Activated B cell treated with CpG ODN at 0.5 μM for 24 hours (primary cell): ENCODE data around the gene C19orf67. TPM values are rescaled to one million over a fixed set of nuclear protein-coding genes. Genes with fewer than 3 reads are reported as not detected.
"Not testable (repeated sequence)": the region's sequence is repeated elsewhere in the genome, so short reads cannot be mapped to it uniquely, and the experiment has no call there.

Source experiments
- ATAC-seq: fragments of 200-7000 bp; cut with Tn5 transposase; one replicate; pipeline ENCODE4 v1.10.0; 2021; ENCODE audit warnings: low read depth, mild to moderate bottlenecking, moderate library complexity
- CTCF ChIA-PET: fragments of 350-600 bp; sonication (Branson Sonifier 250); formaldehyde crosslinking; loops from one replicate; lab custom pipeline; 2021; ENCODE audit warnings: antibody characterized with exemption; lab: Charles Lee
- POLR2A ChIA-PET: fragments of 350-600 bp; sonication (Branson Sonifier 250); formaldehyde crosslinking; loops from one replicate; lab custom pipeline; 2021; ENCODE audit warnings: antibody characterized with exemption; lab: Charles Lee
- DNase-seq: peaks from one replicate; pipeline ENCODE4 v3.0.0; 2022
- H3K27ac Mint-ChIP-seq: one replicate; pipeline ENCODE4 v1.8.0; 2020; ENCODE audit warnings: mixed read lengths
- H3K27me3 Mint-ChIP-seq: one replicate; pipeline ENCODE4 v1.8.0; 2021; ENCODE audit warnings: mixed read lengths
- H3K36me3 Mint-ChIP-seq: one replicate; pipeline ENCODE4 v1.8.0; 2021; ENCODE audit warnings: low read depth, mixed read lengths
- H3K4me1 Mint-ChIP-seq: one replicate; pipeline ENCODE4 v1.8.0; 2021; ENCODE audit warnings: mixed read lengths
- H3K4me3 Mint-ChIP-seq: one replicate; pipeline ENCODE4 v1.8.0; 2020; ENCODE audit warnings: mild to moderate bottlenecking, mixed read lengths
- H3K9me3 Mint-ChIP-seq: one replicate; pipeline ENCODE4 v1.8.0; 2020; ENCODE audit warnings: mixed read lengths
- CTCF ChIP-seq: fragments of 200-600 bp; IDR thresholded peaks from one replicate; pipeline ENCODE4 v1.8.0; 2022; ENCODE audit warnings: antibody characterized with exemption, mild to moderate bottlenecking
- intact Hi-C: fragments of 100-400 bp; cut with micrococcal nuclease; formaldehyde crosslinking; loops from one replicate; pipeline ENCODE4 v1.15.1; 2024
- total RNA-seq: library from RNA; stranded (reverse); gene quantifications from 2 replicates; pipeline ENCODE4 v1.2.3, GENCODE V29; 2022

The C19orf67 gene
- total RNA-seq, 1 donor from 2014 or later: not detected

- no peak for DNase-seq
- CTCF ChIA-PET: no interaction called here
- no peak overlapping the region for H3K27ac Mint-ChIP-seq
- H3K4me3 Mint-ChIP-seq: no peak overlapping the region
- H3K9me3 Mint-ChIP-seq: no peaks in the 10 kb centered on the region
- no peak for ATAC-seq
- H3K27me3 Mint-ChIP-seq: no peaks in the 10 kb centered on the region
- no peak for TF ChIP-seq CTCF
- intact Hi-C loops: no loop called here
- H3K4me1 Mint-ChIP-seq: peaks cover 14% of the 10 kb centered on the region
- H3K36me3 Mint-ChIP-seq: peaks cover 61% of the 10 kb centered on the region
- POLR2A ChIA-PET: interaction anchor here (0.5 kb wide), 1 partner anchor 183 kb away, joined by 11 read pairs; no protein-coding TSS in a partner anchor
Measured at GRCh38 chr19:14039181-14039580, 46.4 kb downstream of the C19orf67 start.

- Mint-ChIP-seq H3K27me3 (no peaks in the 10 kb centered on the region), H3K4me3 (no peak overlapping the region), H3K4me1 (peaks cover 18% of the 10 kb centered on the region), H3K9me3 (no peaks in the 10 kb centered on the region), H3K27ac (no peak overlapping the region), H3K36me3 (peaks cover 51% of the 10 kb centered on the region)
- TF ChIP-seq CTCF: no peak
- intact Hi-C loops: no loop called here
- no peak for DNase-seq
- ChIA-PET POLR2A (interaction anchor here (0.6 to 0.7 kb wide), 2 partner anchors 133 to 349 kb away, joined by 3 to 4 read pairs; no protein-coding TSS in a partner anchor), CTCF (no interaction called here)
- no peak for ATAC-seq
Measured at GRCh38 chr19:14035706-14036105, 49.9 kb downstream of the C19orf67 start.

- H3K36me3 Mint-ChIP-seq: peaks cover 48% of the 10 kb centered on the region
- ATAC-seq, H3K4me3 Mint-ChIP-seq, H3K27ac Mint-ChIP-seq, DNase-seq, H3K9me3 Mint-ChIP-seq, POLR2A ChIA-PET, H3K27me3 Mint-ChIP-seq, intact Hi-C loops: not testable (repeated sequence)
- CTCF ChIA-PET: interaction anchor here (0.8 kb wide), 1 partner anchor 37 kb away, joined by 4 read pairs; no protein-coding TSS in a partner anchor
- peaks cover 18% of the 10 kb centered on the region for H3K4me1 Mint-ChIP-seq
Measured at GRCh38 chr19:14035159-14035558, 50.4 kb downstream of the C19orf67 start.

GRCh38 chr19:14033946-14034345, 51.6 kb downstream of the C19orf67 start:
- Mint-ChIP-seq H3K27ac (no peak overlapping the region), H3K4me3 (no peak overlapping the region), H3K27me3 (no peaks in the 10 kb centered on the region), H3K36me3 (peaks cover 36% of the 10 kb centered on the region), H3K4me1 (peaks cover 22% of the 10 kb centered on the region), H3K9me3 (no peaks in the 10 kb centered on the region)
- ATAC-seq (no peak), DNase-seq (no peak)
- intact Hi-C loops: loop anchor here (2.0 kb wide), 1 partner anchor 73 kb away; no protein-coding TSS in a partner anchor
- TF ChIP-seq CTCF: no peak
- ChIA-PET POLR2A (no interaction called here), CTCF (no interaction called here)

GRCh38 chr19:14031719-14032480, 53.7 kb downstream of the C19orf67 start, which contains the start of gene IL27RA:
Gene IL27RA (plus strand): TSS chr19:14031762. CDS start chr19:14031873, 111 bp downstream.
- Mint-ChIP-seq H3K4me3 (peak within 1 kb of the TSS; percentile 91), H3K27ac (peak within 1 kb of the TSS; percentile 89), H3K27me3 (no peaks in the 10 kb centered on the region), H3K4me1 (peaks cover 34% of the 10 kb centered on the region), H3K9me3 (no peaks in the 10 kb centered on the region), H3K36me3 (peaks cover 19% of the 10 kb centered on the region)
- POLR2A ChIA-PET: interaction anchor here (0.6 to 3.5 kb wide), 25 partner anchors 10 to 352 kb away, joined by 3 to 52 read pairs (median 7); partner anchors contain the start of genes ASF1B, BRME1, CC2D1A and DCAF15
- CTCF ChIA-PET: interaction anchor here (0.6 to 1.8 kb wide), 25 partner anchors 8 to 316 kb away, joined by 3 to 11 read pairs (median 4); partner anchors contain the start of genes ASF1B and DCAF15
- intact Hi-C loops: loop anchor here (1.0 to 2.0 kb wide), 7 partner anchors 17 to 152 kb away; partner anchors contain the start of genes BRME1, CC2D1A, DCAF15 and RFX1
- TF ChIP-seq CTCF: no peak
- ATAC-seq (peak; percentile 74), DNase-seq (peak; percentile 70)

Other genes with a start within 250 kb of the C19orf67 start
- gene NANOS3, start 208.6 kb downstream of the C19orf67 start, total RNA-seq: not detected in 2 replicates
- 1.2 and 2.0 TPM in 2 replicates for gene BRME1, start 179.7 kb downstream of the C19orf67 start, total RNA-seq
- 32.4 and 35.6 TPM in 2 replicates for gene CC2D1A, start 179.6 kb downstream of the C19orf67 start, total RNA-seq
- gene PODNL1, start 147.4 kb downstream of the C19orf67 start, total RNA-seq: 0.44 TPM in 1 of 2 replicates, not detected in the other
- gene DCAF15, start 133.3 kb downstream of the C19orf67 start, total RNA-seq: 71.4 and 83.4 TPM in 2 replicates
- gene RFX1, start 79.5 kb downstream of the C19orf67 start, total RNA-seq: 19.0 and 19.9 TPM in 2 replicates
- gene RLN3, start 57.6 kb downstream of the C19orf67 start, total RNA-seq: not detected in 2 replicates
- gene IL27RA, start 54.0 kb downstream of the C19orf67 start, total RNA-seq: 34.5 and 34.6 TPM in 2 replicates
- not detected in 2 replicates for gene PALM3, start 23.7 kb downstream of the C19orf67 start, total RNA-seq
- 0.15 and 0.18 TPM in 2 replicates for gene MISP3, start 13.0 kb downstream of the C19orf67 start, total RNA-seq
- gene SAMD1, start 5.0 kb upstream of the C19orf67 start, total RNA-seq: 32.7 and 36.0 TPM in 2 replicates
- 41.6 and 43.7 TPM in 2 replicates for gene PRKACA, start 32.0 kb upstream of the C19orf67 start, total RNA-seq
- 3.4 and 3.7 TPM in 2 replicates for gene ASF1B, start 50.8 kb upstream of the C19orf67 start, total RNA-seq
- 1.4 and 2.7 TPM in 2 replicates for gene ADGRL1, start 120.4 kb upstream of the C19orf67 start, total RNA-seq